Gastroesophageal sphincter (tissue), 3 donors: ENCODE measurements around the gene PTPN1.

Source experiments
- EP300 ChIP-seq: sonication (generic); formaldehyde crosslinking; IDR thresholded peaks from one replicate; pipeline ENCODE4 v1.6.1; 2017; ENCODE audit warnings: antibody characterized with exemption, mild to moderate bottlenecking
- POLR2A ChIP-seq, 2 donors: fragments of 450-650 bp; IDR thresholded peaks; one replicate each; pipeline ENCODE4 v1.6.1; 2017; ENCODE audit warnings: antibody characterized with exemption in 2 of 2, mild to moderate bottlenecking in 2 of 2, moderate library complexity in 1 of 2
- POLR2AphosphoS5 ChIP-seq: sonication (generic); formaldehyde crosslinking; IDR thresholded peaks from one replicate; pipeline ENCODE4 v1.6.1; 2017; ENCODE audit warnings: antibody characterized with exemption
- TF ChIP-seq, protein P1 (sequence below), 4 experiments: fragments of 200-600 bp in 2 of 4; fragments of 450-650 bp in 2 of 4; sonication (generic) in 1 of 4; IDR thresholded peaks; one replicate each; pipeline ENCODE4 v1.5.1; 2017 to 2019; ENCODE audit warnings: antibody characterized with exemption in 4 of 4, mild to moderate bottlenecking in 2 of 4, moderate library complexity in 2 of 4

DNA sequence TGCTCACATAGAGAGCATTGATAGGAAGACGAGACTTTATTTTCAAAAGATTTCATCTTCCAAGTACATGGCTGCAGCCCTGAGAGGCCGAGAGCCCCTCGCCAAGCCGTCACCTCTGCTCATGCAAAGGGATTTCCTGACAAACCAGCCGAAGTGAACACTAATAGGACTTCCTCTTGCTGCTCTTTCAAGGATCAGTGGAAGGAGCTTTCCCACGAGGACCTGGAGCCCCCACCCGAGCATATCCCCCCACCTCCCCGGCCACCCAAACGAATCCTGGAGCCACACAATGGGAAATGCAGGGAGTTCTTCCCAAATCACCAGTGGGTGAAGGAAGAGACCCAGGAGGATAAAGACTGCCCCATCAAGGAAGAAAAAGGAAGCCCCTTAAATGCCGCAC, 69.3 kb downstream of the PTPN1 start:
- TF ChIP-seq, protein P1, sequence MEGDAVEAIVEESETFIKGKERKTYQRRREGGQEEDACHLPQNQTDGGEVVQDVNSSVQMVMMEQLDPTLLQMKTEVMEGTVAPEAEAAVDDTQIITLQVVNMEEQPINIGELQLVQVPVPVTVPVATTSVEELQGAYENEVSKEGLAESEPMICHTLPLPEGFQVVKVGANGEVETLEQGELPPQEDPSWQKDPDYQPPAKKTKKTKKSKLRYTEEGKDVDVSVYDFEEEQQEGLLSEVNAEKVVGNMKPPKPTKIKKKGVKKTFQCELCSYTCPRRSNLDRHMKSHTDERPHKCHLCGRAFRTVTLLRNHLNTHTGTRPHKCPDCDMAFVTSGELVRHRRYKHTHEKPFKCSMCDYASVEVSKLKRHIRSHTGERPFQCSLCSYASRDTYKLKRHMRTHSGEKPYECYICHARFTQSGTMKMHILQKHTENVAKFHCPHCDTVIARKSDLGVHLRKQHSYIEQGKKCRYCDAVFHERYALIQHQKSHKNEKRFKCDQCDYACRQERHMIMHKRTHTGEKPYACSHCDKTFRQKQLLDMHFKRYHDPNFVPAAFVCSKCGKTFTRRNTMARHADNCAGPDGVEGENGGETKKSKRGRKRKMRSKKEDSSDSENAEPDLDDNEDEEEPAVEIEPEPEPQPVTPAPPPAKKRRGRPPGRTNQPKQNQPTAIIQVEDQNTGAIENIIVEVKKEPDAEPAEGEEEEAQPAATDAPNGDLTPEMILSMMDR (IDR thresholded peaks at IDR 0.05), result no peak
- no peak for TF ChIP-seq POLR2AphosphoS5
- no peak for TF ChIP-seq EP300
- no peak for TF ChIP-seq POLR2A (IDR thresholded peaks at IDR 0.05)
